Psoas muscle (tissue), 8 donors: Measurements from ENCODE around the gene VAC14. TPM values are rescaled to one million over a fixed set of nuclear protein-coding genes. Genes with fewer than 3 reads are reported as not detected.
A peak's percentile ranks its signal among the peaks of the same experiment; 100 is the strongest.
"Not testable (repeated sequence)": the region's sequence is repeated elsewhere in the genome, so short reads cannot be mapped to it uniquely, and the experiment has no call there.

Source experiments
- ATAC-seq, 4 donors: fragments of 200-7000 bp; cut with Tn5 transposase; one replicate each; pipeline ENCODE4 v1.9.1; 2020; ENCODE audit warnings: moderate library complexity in 3 of 4, mild to moderate bottlenecking in 2 of 4
- DNase-seq, 2 donors: peaks; one replicate each; pipeline ENCODE4 v3.0.0-alpha.2; 2020
- H3K27ac ChIP-seq: fragments of 200-600 bp; one replicate; pipeline ENCODE4 v1.8.0; 2022
- H3K27me3 ChIP-seq, 3 donors: fragments of 200-600 bp in 1 of 3; one replicate each; pipeline versions ENCODE4 v1.6.1 to v1.8.0; 2013 to 2022; ENCODE audit warnings: low read length in 2 of 3, mild to moderate bottlenecking in 2 of 3, moderate library complexity in 1 of 3; ENCODE audit not compliant: insufficient read depth in 3 of 3
- H3K36me3 ChIP-seq, 2 donors: fragments of 200-600 bp in 1 of 2; one replicate each; pipeline versions ENCODE4 v1.6.1 to v1.8.0; 2013 to 2022; ENCODE audit warnings: low read depth in 1 of 2, mild to moderate bottlenecking in 1 of 2, moderate library complexity in 1 of 2; ENCODE audit not compliant: insufficient read depth in 1 of 2
- H3K4me1 ChIP-seq: fragments of 200-600 bp; one replicate; pipeline ENCODE4 v1.8.0; 2022
- H3K4me3 ChIP-seq: fragments of 200-600 bp; one replicate; pipeline ENCODE4 v1.8.0; 2022; ENCODE audit warnings: mild to moderate bottlenecking
- H3K9me3 ChIP-seq: fragments of 200-600 bp; one replicate; pipeline ENCODE4 v1.8.0; 2022
- WGBS, 3 donors: extraction: QIAGEN DNeasy Blood & Tissue Kit; methylation state at CpG; one replicate each; pipeline versions ENCODE4 v1.1.6 to v1.1.7; 2013; 5-methylcytosine and 5-hydroxymethylcytosine counted together
- intact Hi-C, 2 donors: fragments of 100-400 bp; cut with DNase I; formaldehyde crosslinking; loops; one replicate each; pipeline versions ENCODE4 v1.11.0 to v1.14.2; 2022
- polyA plus RNA-seq, 3 donors: library from polyadenylated mRNA; stranded (reverse); fragments of 200-250 nt; gene quantifications; one replicate each; pipeline ENCODE4 v1.2.3, GENCODE V29; 2013
- total RNA-seq, 4 donors: library from RNA; stranded (reverse); fragmentation: NEBNext Ultra II Directional in 2 of 4; extraction: Animal tissue kit (Norgen Biotek cat#: 25700) in 2 of 4; gene quantifications; one replicate each; pipeline versions ENCODE4 v1.2.1 to v1.2.4, GENCODE V29; 2021 to 2023
- TF ChIP-seq, protein P1 (sequence below): fragments of 200-600 bp; IDR thresholded peaks from one replicate; pipeline ENCODE4 v1.8.0; 2022; ENCODE audit warnings: antibody characterized with exemption
- donor health status: healthy with polysubstance abuse.
- donor health status: DM: no; HTN: no; CAD: no; lungs with moderate emphysema.
- donor health status: Bipolar disorder and iron deficiency.
- donor health status: healthy.
- donor health status: DM: yes; HTN: yes; CAD: no.
- donor health status: DM: no; HTN: no; CAD: no.
- donor health status: DM: no; HTN: no; CAD: no.
- donor health status: DM: yes; HTN: yes; CAD: no.

Gene VAC14
- total and polyA plus RNA-seq, 7 donors: 19.9 to 24.3 (median 23.0) TPM

DNA sequence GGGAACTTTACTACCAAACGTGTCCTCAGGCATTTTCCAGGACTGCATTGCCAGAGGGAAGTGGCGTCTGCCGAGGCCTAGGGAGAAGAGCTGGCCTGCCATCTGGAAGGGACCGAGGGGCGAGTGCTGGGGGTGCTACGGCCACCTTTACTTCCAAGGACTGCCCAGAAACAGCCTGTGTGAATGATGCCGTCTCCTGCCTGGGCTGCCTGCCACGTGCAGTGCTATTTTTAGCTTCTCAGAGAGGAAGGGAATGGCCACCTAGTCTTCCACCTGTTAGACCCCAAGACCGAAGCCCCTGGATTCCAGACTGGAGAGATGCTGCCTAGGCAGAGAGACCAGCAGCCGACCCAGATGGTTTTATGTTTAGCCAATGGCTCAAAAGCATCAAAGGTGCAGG lies 57.2 kb downstream of the VAC14 start:
- intact Hi-C loops: no loop called here
- ATAC-seq (peak in 2 of 4 donors; percentile 24 to 36), DNase-seq (no peak)
- WGBS, 3 donors: 35 to 71% (median 37%) methylated on average over 10 of the region's 10 CpGs
- peaks cover 0 to 15% of the 10 kb centered on the region in 2 donors for H3K36me3 ChIP-seq
- no peak overlapping the region for H3K4me3 ChIP-seq
- peaks cover 40% of the 10 kb centered on the region for H3K4me1 ChIP-seq
- TF ChIP-seq, protein P1, sequence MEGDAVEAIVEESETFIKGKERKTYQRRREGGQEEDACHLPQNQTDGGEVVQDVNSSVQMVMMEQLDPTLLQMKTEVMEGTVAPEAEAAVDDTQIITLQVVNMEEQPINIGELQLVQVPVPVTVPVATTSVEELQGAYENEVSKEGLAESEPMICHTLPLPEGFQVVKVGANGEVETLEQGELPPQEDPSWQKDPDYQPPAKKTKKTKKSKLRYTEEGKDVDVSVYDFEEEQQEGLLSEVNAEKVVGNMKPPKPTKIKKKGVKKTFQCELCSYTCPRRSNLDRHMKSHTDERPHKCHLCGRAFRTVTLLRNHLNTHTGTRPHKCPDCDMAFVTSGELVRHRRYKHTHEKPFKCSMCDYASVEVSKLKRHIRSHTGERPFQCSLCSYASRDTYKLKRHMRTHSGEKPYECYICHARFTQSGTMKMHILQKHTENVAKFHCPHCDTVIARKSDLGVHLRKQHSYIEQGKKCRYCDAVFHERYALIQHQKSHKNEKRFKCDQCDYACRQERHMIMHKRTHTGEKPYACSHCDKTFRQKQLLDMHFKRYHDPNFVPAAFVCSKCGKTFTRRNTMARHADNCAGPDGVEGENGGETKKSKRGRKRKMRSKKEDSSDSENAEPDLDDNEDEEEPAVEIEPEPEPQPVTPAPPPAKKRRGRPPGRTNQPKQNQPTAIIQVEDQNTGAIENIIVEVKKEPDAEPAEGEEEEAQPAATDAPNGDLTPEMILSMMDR: no peak
- no peaks in the 10 kb centered on the region for H3K27me3 ChIP-seq
- no peaks in the 10 kb centered on the region for H3K9me3 ChIP-seq
- H3K27ac ChIP-seq: peak overlapping the region; percentile 36

DNA sequence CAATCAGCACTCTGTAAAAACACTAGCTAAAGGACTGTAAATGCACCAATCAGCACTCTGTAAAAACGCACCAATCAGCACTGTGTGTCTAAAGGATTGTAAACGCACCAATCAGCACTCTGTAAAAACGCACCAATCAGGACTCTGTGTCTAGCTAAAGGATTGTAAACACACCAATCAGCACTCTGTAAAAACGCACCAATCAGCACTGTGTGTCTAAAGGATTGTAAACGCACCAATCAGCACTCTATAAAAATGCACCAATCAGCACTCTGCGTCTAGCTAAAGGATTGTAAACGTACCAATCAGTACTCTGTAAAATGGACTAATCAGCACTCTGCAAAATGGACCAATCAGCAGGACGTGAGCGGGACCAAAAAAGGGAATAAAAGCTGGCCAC lies 58.0 kb downstream of the VAC14 start:
- intact Hi-C loops: not testable (repeated sequence)
- peaks cover 46% of the 10 kb centered on the region for H3K4me1 ChIP-seq
- WGBS, 3 donors: 97 to 100% (median 98%) methylated on average over 9 of the region's 9 CpGs

DNA sequence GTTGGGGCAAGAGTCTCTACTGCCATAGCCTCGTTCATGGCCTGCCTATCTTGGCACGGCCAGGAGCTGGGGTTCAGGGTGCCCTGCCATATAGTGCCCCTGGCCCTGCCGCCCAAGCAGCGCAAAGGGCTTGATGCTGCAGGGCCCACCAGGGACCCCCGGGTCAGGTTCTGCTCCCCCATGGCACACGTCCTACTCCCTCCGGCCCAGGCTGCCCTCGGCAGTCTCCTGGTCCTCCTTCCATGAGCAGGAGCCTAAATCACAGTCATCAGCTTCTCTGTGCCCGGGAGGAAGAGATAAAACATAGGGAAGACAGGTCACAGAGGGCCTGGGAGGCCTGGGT lies 59.2 kb downstream of the VAC14 start:
- Histone ChIP-seq H3K4me3 (no peak overlapping the region), H3K27ac (no peak overlapping the region), H3K9me3 (no peaks in the 10 kb centered on the region), H3K27me3 (no peaks in the 10 kb centered on the region), H3K4me1 (peaks cover 46% of the 10 kb centered on the region), H3K36me3 (peaks cover 0 to 15% of the 10 kb centered on the region in 2 donors)
- WGBS, 3 donors: 89 to 95% (median 89%) methylated on average over 9 of the region's 9 CpGs
- intact Hi-C loops: no loop called here
- no peak for ATAC-seq
- no peak for DNase-seq
- TF ChIP-seq, protein P1: no peak

More for the DNA sequence above, 58.0 kb downstream of the VAC14 start:
- DNase-seq, H3K27me3 ChIP-seq, H3K9me3 ChIP-seq, H3K27ac ChIP-seq, H3K4me3 ChIP-seq, ATAC-seq: not testable (repeated sequence)
- H3K36me3 ChIP-seq: peaks cover 0 to 15% of the 10 kb centered on the region in 2 donors

DNA sequence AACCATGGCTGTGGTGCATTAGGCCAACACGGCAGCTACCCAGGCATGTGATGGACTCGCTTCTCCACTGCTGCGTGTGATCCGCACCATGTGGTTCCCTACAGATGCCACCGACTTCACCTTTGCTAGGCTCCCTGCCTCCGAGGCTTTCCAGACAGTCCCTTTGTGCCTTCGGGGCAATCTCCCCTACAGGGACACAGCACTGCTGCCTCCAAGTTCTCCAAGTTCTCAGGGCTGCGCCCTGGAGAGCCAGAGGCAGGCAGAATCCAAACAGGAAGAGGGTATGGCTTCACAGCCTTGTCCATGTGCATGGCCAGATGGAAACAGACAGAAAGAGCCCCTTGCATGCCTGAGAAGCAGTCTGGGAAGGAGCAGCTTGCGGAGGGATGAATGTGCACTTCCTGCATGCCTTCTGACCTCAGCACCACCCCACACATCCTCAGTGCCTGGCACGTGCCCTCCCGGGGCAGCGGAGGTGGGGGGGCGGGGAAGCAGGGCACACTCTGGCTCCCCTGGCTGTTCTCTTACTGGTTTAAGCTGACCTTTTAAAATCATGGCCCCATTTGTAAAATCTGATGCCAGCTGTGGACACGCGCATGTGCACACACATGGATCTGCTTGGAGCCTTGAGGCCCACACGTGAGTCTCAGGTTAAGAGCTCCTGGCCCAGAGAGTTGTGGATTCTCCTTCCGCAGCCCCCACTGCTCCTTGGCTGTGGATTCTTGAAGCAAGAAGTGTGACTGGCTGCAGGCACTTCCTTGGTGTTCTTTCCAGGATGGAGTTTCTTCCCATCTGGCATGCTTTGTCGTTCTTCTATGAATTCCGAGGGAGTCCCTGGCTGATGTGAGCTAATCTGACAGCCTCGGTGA lies 59.8 kb downstream of the VAC14 start:
- Histone ChIP-seq H3K27me3 (no peaks in the 10 kb centered on the region), H3K4me1 (peaks cover 48% of the 10 kb centered on the region), H3K36me3 (peaks cover 0 to 15% of the 10 kb centered on the region in 2 donors), H3K4me3 (no peak overlapping the region), H3K27ac (no peak overlapping the region), H3K9me3 (no peaks in the 10 kb centered on the region)
- DNase-seq (no peak), ATAC-seq (no peak)
- 79 to 88% (median 86%) methylated on average over 20 of the region's 20 CpGs for WGBS, 3 donors
- intact Hi-C loops: no loop called here
- TF ChIP-seq, protein P1: no peak

DNA sequence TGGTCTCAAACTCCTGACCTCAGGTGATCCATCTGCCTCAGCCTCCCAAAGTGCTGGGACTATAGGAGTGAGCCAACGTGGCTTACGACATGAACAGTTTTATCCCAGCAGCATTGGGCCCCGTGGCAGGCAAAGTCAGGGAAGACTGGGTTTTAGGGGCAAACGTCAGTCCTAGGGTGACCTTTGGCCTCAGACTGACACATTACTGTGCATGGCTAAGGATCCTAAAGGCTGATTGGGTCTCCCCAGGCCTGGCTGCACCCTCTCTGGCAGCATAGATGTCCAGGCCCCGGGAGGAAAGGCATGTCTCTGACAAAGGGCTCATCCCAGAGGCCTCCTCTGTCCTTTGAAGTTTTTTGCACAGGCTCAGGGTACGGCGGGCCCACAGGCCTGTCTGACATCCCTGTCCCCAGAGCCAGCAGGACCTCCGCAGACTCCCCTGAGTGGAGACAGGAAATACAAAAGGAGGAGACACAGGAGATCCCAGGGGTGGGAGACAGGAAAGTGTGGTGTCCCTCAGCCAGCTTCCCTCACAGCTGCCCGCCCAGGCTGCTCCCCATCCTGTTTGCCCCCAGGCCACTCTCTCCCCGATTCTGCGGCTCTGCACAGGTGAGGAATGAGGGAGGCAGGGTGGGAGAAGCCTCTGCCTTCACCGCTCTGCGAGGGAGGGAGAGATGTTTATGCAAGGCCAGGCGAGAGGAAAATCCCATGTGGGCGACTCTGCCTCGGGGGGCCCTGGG lies 60.6 kb downstream of the VAC14 start:
- H3K4me1 ChIP-seq: peaks cover 48% of the 10 kb centered on the region
- intact Hi-C loops: no loop called here
- H3K27me3 ChIP-seq: no peaks in the 10 kb centered on the region
- TF ChIP-seq, protein P1: no peak
- ATAC-seq (no peak), DNase-seq (no peak)
- H3K9me3 ChIP-seq: no peaks in the 10 kb centered on the region
- no peak overlapping the region for H3K27ac ChIP-seq
- 80 to 87% (median 84%) methylated on average over 16 of the region's 16 CpGs for WGBS, 3 donors
- H3K4me3 ChIP-seq: no peak overlapping the region
- peaks cover 0 to 15% of the 10 kb centered on the region in 2 donors for H3K36me3 ChIP-seq
